Gastroesophageal sphincter (tissue), 3 donors: ENCODE measurements around the gene ARHGAP1.

Experiments used
- EP300 ChIP-seq: sonication (generic); formaldehyde crosslinking; IDR thresholded peaks from one replicate; pipeline ENCODE4 v1.6.1; 2017; ENCODE audit warnings: antibody characterized with exemption, mild to moderate bottlenecking
- POLR2A ChIP-seq, 2 donors: fragments of 450-650 bp; IDR thresholded peaks; one replicate each; pipeline ENCODE4 v1.6.1; 2017; ENCODE audit warnings: antibody characterized with exemption in 2 of 2, mild to moderate bottlenecking in 2 of 2, moderate library complexity in 1 of 2
- POLR2AphosphoS5 ChIP-seq: sonication (generic); formaldehyde crosslinking; IDR thresholded peaks from one replicate; pipeline ENCODE4 v1.6.1; 2017; ENCODE audit warnings: antibody characterized with exemption
- TF ChIP-seq, protein P1 (sequence below), 4 experiments: fragments of 200-600 bp in 2 of 4; fragments of 450-650 bp in 2 of 4; sonication (generic) in 1 of 4; IDR thresholded peaks; one replicate each; pipeline ENCODE4 v1.5.1; 2017 to 2019; ENCODE audit warnings: antibody characterized with exemption in 4 of 4, mild to moderate bottlenecking in 2 of 4, moderate library complexity in 2 of 4

DNA sequence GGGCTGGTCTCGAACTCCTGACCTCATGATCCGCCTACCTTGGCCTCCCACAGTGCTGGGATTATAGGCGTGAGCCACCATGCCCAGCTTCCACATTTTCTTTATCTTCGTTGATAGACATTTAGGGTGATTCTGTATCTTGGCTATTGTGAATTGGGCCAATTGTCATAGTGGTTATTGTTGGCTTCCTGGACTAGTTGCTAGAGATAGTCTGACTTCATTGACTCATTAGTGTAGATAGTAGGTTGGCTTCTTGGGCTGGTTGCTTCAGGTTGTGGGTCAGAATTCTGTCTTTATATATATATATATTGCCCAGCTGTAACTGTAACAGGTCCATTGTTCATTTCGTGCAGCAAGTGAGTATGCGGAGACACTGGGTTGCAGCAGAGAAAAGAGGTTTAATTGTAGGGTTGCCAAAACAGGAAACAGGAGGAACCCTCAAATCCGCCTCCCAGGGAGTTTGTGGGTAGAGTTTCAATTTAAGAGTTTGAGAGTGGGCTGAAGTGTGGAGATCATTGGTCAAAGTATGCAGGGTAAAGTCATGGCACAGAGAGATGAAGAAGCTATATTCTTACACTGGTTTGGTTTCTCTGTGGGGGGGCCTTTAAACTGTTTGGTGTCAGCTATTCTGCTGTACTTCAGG, 61.1 kb downstream of the ARHGAP1 start:
- TF ChIP-seq POLR2AphosphoS5 (no peak), POLR2A (IDR thresholded peaks at IDR 0.05) (no peak), EP300 (no peak)
- TF ChIP-seq, protein P1, sequence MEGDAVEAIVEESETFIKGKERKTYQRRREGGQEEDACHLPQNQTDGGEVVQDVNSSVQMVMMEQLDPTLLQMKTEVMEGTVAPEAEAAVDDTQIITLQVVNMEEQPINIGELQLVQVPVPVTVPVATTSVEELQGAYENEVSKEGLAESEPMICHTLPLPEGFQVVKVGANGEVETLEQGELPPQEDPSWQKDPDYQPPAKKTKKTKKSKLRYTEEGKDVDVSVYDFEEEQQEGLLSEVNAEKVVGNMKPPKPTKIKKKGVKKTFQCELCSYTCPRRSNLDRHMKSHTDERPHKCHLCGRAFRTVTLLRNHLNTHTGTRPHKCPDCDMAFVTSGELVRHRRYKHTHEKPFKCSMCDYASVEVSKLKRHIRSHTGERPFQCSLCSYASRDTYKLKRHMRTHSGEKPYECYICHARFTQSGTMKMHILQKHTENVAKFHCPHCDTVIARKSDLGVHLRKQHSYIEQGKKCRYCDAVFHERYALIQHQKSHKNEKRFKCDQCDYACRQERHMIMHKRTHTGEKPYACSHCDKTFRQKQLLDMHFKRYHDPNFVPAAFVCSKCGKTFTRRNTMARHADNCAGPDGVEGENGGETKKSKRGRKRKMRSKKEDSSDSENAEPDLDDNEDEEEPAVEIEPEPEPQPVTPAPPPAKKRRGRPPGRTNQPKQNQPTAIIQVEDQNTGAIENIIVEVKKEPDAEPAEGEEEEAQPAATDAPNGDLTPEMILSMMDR (IDR thresholded peaks at IDR 0.05), result no peak
